Central memory CD8-positive, alpha-beta T cell (primary cell): ENCODE measurements around the gene TCEA2.

ENCODE experiments used
- ATAC-seq: fragments of 150-1000 bp; cut with Tn5 transposase; replicated peaks from 2 replicates; pipeline ENCODE4 v1.10.0; 2022; ENCODE audit warnings: mild to moderate bottlenecking, moderate FRiP score, moderate number of reproducible peaks; ENCODE audit not compliant: poor library complexity, severe bottlenecking; ENCODE audit errors: extremely low read depth
- DNase-seq, 2 donors: peaks; one replicate each; pipeline ENCODE4 v3.0.0; 2021; ENCODE audit warnings: low spot score in 2 of 2
- H3K27ac Mint-ChIP-seq: one replicate; pipeline ENCODE4 v1.8.0; 2022; ENCODE audit warnings: low read depth, mild to moderate bottlenecking, moderate library complexity, mixed read lengths
- H3K27me3 Mint-ChIP-seq: one replicate; pipeline ENCODE4 v1.8.0; 2022; ENCODE audit warnings: mixed read lengths
- H3K36me3 Mint-ChIP-seq: one replicate; pipeline ENCODE4 v1.8.0; 2022; ENCODE audit warnings: mild to moderate bottlenecking, moderate library complexity, mixed read lengths; ENCODE audit not compliant: insufficient read depth
- H3K4me1 Mint-ChIP-seq: one replicate; pipeline ENCODE4 v1.8.0; 2022; ENCODE audit warnings: mixed read lengths
- H3K4me3 Mint-ChIP-seq: one replicate; pipeline ENCODE4 v1.8.0; 2022; ENCODE audit warnings: mild to moderate bottlenecking, moderate library complexity, mixed read lengths
- H3K9me3 Mint-ChIP-seq: one replicate; pipeline ENCODE4 v1.8.0; 2022; ENCODE audit warnings: mixed read lengths

Gene TCEA2

DNA sequence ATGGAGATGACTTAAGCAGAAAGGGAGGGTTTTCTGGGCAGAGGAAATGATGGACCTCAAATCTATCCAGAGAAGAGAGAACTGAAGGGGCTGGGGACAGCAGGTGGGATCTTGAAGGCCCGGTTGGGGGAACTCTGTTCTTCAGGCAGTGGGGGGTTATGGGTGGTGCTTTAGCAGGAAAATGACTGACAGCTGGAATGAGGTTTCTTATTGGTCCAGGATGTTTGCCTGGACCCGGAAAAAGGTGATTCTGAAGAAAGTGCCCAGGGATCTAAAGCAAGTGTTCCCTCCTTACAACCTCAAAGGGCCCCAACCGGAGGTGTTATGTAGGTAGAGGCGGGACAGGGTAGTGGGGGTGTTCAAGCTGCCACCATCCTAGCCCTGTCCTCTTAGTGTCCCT lies 32.5 kb downstream of the TCEA2 start:
- Mint-ChIP-seq H3K27ac (no peak overlapping the region), H3K4me1 (no peaks in the 10 kb centered on the region), H3K36me3 (no peaks in the 10 kb centered on the region), H3K9me3 (no peaks in the 10 kb centered on the region), H3K4me3 (no peak overlapping the region), H3K27me3 (no peaks in the 10 kb centered on the region)
- ATAC-seq: no peak
- DNase-seq: no peak

DNA sequence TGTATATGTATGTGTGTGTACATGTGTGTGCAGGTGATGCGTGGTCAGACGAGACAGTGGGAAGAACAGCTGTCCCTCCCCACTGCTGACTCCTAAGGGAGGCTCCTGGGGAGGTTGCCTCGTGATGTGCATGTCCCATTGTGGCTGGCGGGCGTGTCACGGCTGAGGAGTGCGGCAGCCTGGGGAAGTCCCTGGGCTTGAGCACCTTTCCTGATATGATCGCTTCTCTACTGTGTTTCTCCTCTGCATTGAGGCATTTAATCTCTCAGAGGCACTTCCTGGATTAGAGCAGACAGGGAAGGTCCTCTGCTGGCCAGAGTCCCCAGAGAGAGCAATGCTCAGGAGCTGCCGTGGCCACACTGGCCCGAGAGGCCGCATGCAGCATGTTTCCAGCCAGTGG lies 32.9 kb downstream of the TCEA2 start:
- no peaks in the 10 kb centered on the region for H3K4me1 Mint-ChIP-seq
- no peaks in the 10 kb centered on the region for H3K36me3 Mint-ChIP-seq
- H3K9me3 Mint-ChIP-seq: no peaks in the 10 kb centered on the region
- peaks cover under 1% of the 10 kb centered on the region for H3K27me3 Mint-ChIP-seq
- no peak for ATAC-seq
- no peak overlapping the region for H3K4me3 Mint-ChIP-seq
- H3K27ac Mint-ChIP-seq: no peak overlapping the region
- DNase-seq: no peak

GRCh38 chr20:64096535-64096934 lies 33.5 kb downstream of the TCEA2 start:
- Mint-ChIP-seq H3K4me1 (no peaks in the 10 kb centered on the region), H3K27ac (no peak overlapping the region), H3K9me3 (no peaks in the 10 kb centered on the region), H3K36me3 (no peaks in the 10 kb centered on the region), H3K4me3 (no peak overlapping the region), H3K27me3 (peaks cover 7% of the 10 kb centered on the region)
- no peak for DNase-seq
- no peak for ATAC-seq

DNA sequence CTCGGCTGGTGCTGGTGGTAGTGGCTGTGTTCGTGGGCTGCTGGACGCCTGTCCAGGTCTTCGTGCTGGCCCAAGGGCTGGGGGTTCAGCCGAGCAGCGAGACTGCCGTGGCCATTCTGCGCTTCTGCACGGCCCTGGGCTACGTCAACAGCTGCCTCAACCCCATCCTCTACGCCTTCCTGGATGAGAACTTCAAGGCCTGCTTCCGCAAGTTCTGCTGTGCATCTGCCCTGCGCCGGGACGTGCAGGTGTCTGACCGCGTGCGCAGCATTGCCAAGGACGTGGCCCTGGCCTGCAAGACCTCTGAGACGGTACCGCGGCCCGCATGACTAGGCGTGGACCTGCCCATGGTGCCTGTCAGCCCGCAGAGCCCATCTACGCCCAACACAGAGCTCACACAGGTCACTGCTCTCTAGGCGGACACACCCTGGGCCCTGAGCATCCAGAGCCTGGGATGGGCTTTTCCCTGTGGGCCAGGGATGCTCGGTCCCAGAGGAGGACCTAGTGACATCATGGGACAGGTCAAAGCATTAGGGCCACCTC lies 35.5 kb downstream of the TCEA2 start:
- peaks cover 1% of the 10 kb centered on the region for H3K36me3 Mint-ChIP-seq
- DNase-seq: no peak
- H3K9me3 Mint-ChIP-seq: no peaks in the 10 kb centered on the region
- no peak overlapping the region for H3K4me3 Mint-ChIP-seq
- no peak for ATAC-seq
- no peak overlapping the region for H3K27ac Mint-ChIP-seq
- H3K4me1 Mint-ChIP-seq: no peaks in the 10 kb centered on the region
- H3K27me3 Mint-ChIP-seq: peaks cover 20% of the 10 kb centered on the region

GRCh38 chr20:64099086-64099786 lies 36.2 kb downstream of the TCEA2 start:
- no peak overlapping the region for H3K4me3 Mint-ChIP-seq
- H3K4me1 Mint-ChIP-seq: no peaks in the 10 kb centered on the region
- no peak overlapping the region for H3K27ac Mint-ChIP-seq
- H3K27me3 Mint-ChIP-seq: peaks cover 27% of the 10 kb centered on the region
- peaks cover 1% of the 10 kb centered on the region for H3K36me3 Mint-ChIP-seq
- DNase-seq: no peak
- no peaks in the 10 kb centered on the region for H3K9me3 Mint-ChIP-seq
- no peak for ATAC-seq

DNA sequence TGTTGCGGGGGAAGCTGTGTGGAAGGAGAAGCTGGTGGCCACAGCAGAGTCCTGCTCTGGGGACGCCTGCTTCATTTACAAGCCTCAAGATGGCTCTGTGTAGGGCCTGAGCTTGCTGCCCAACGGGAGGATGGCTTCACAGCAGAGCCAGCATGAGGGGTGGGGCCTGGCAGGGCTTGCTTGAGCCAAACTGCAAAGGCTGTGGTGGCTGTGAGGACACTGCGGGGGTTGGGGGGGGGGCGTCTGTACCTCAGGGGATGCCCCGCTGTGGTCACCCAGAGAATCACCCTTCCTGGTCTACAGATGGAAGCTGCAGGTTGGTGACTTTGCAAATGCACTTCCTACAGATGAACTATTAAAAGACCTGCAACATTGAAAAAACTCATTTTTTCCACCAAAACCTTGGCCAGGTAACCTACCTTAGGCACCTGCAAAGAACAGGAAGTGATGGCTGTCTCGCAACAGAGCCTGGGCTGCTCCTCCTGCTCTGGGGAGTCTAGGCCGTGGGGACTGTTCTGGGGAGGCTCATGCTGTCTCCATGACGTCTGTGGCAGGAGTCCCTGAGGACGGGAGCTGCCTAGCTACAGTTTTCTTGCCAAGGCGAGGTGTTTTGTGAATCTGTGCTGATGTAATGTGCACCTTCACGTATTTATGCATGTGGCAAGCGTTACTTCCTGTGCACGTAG lies 37.0 kb downstream of the TCEA2 start:
- Mint-ChIP-seq H3K4me1 (no peaks in the 10 kb centered on the region), H3K27ac (no peak overlapping the region), H3K9me3 (no peaks in the 10 kb centered on the region), H3K4me3 (no peak overlapping the region), H3K27me3 (peaks cover 27% of the 10 kb centered on the region), H3K36me3 (peaks cover 1% of the 10 kb centered on the region)
- ATAC-seq (peak; percentile 86), DNase-seq (peak in 1 of 2 donors; percentile 50)

- no peak for ATAC-seq
- Mint-ChIP-seq H3K4me3 (no peak overlapping the region), H3K27me3 (peaks cover 27% of the 10 kb centered on the region), H3K9me3 (no peaks in the 10 kb centered on the region), H3K4me1 (no peaks in the 10 kb centered on the region), H3K36me3 (peaks cover 1% of the 10 kb centered on the region), H3K27ac (no peak overlapping the region)
- no peak for DNase-seq
Observed at GRCh38 chr20:64100566-64100888, 37.5 kb downstream of the TCEA2 start.

DNA sequence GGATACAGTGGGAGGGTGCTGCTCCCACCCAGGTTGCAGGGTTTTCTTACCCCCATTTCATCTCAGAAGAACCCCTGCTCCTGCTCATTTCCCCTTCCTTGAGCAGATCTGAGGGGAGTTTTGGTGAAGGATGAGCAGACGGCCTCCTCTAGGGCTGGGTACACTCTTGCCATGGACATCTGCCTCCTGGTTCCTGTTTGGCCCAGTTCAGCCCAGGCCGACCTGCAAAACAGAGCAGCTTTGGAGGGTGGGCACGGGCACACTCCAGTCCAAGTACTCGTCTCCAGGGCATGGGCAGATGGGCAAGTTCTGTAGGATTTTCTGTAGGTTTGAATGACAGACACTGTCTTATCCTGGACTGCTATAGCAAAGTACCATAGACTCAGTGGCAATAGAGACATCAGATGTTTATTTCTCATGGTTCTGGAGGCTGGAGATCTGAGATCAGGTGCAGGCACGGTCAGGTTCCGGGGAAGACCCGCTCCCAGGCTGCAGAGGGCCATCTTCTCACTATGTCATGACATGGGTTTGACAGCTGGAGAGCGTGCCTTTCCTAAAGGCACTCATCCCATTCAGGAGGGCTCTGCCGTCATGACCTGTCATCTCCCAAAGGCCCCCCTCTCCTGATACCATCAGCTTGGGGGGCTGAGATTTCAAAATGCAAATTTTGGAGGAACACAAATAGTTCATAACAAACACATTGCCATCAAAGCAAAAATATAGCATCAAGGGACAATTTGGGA lies 38.1 kb downstream of the TCEA2 start:
- no peaks in the 10 kb centered on the region for H3K9me3 Mint-ChIP-seq
- peaks cover 1% of the 10 kb centered on the region for H3K36me3 Mint-ChIP-seq
- H3K27ac Mint-ChIP-seq: no peak overlapping the region
- DNase-seq (no peak), ATAC-seq (no peak)
- H3K4me3 Mint-ChIP-seq: peak overlapping the region; percentile 47
- H3K27me3 Mint-ChIP-seq: peaks cover 29% of the 10 kb centered on the region
- no peaks in the 10 kb centered on the region for H3K4me1 Mint-ChIP-seq

DNA sequence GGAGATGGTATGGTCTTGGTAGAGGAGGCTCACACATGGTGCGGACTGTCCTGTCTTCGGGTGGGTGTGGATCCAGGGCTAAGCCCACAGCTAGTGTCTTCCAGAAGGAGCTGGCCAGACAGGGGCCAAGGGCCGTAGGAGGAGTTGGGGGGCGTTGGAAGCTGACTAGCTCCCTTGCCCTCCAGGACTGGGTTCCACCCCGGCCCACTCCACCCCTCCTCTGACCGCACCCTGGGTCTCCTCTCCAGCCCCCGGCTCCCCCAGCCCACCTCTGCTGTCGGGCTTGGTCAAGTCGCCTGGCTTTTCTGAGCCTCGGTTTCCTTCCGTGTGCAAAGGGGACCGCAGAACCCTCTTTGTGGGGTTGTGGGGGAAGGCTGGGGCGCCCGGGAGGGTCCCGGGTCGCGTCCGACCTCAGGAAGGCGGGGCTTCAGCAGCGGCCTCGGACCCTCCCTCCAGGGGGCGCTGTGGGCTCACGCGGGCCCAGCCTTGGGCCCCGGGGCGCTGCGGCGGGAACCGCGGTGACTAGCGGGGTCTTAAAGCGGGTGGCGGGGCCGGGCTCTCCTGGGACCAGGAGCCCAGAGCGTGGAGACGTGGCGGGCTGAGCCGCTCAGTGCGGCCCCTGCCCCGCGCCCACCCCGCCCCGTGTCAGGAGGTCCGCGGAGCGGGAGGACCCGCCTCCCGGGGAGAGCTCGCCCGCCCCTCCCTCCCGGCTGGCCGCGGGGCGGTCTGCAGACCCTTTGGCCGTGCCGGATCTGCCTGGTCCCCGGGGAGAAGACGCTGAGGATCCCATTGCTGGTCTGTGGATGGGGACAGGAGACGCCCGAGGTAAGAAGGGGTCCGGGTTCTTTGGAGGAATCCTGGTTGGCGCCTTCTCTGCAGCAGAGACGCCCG lies 39.0 kb downstream of the TCEA2 start:
- DNase-seq (peak; percentile 45 to 58), ATAC-seq (peak; percentile 50)
- Mint-ChIP-seq H3K36me3 (peaks cover 1% of the 10 kb centered on the region), H3K27ac (no peak overlapping the region), H3K9me3 (no peaks in the 10 kb centered on the region), H3K4me1 (peaks cover 6% of the 10 kb centered on the region), H3K27me3 (peaks cover 34% of the 10 kb centered on the region), H3K4me3 (peak overlapping the region; percentile 65)

GRCh38 chr20:64102647-64103354 lies 39.8 kb downstream of the TCEA2 start:
- ATAC-seq (no peak), DNase-seq (no peak)
- peaks cover 34% of the 10 kb centered on the region for H3K27me3 Mint-ChIP-seq
- H3K4me1 Mint-ChIP-seq: peaks cover 6% of the 10 kb centered on the region
- H3K9me3 Mint-ChIP-seq: no peaks in the 10 kb centered on the region
- no peak overlapping the region for H3K27ac Mint-ChIP-seq
- H3K36me3 Mint-ChIP-seq: peaks cover 1% of the 10 kb centered on the region
- H3K4me3 Mint-ChIP-seq: peak overlapping the region; percentile 65

GRCh38 chr20:64103871-64104666 lies 41.1 kb downstream of the TCEA2 start:
- Mint-ChIP-seq H3K4me1 (peaks cover 6% of the 10 kb centered on the region), H3K9me3 (no peaks in the 10 kb centered on the region), H3K4me3 (no peak overlapping the region), H3K27ac (no peak overlapping the region), H3K36me3 (peaks cover 1% of the 10 kb centered on the region), H3K27me3 (peaks cover 34% of the 10 kb centered on the region)
- ATAC-seq (no peak), DNase-seq (peak in 1 of 2 donors; percentile 7)
